Measurements from ENCODE around the gene TSPAN9. TPM values are rescaled to one million over a fixed set of nuclear protein-coding genes. Genes with fewer than 3 reads are reported as not detected.
A peak's percentile ranks its signal among the peaks of the same experiment; 100 is the strongest.

TSPAN9 gene
- polyA plus RNA-seq, 3 donors = 0.15 to 0.34 (median 0.25) TPM

GRCh38 chr12:3133405-3133783, 56.2 kb downstream of the TSPAN9 start:
- TF ChIP-seq, protein P1, sequence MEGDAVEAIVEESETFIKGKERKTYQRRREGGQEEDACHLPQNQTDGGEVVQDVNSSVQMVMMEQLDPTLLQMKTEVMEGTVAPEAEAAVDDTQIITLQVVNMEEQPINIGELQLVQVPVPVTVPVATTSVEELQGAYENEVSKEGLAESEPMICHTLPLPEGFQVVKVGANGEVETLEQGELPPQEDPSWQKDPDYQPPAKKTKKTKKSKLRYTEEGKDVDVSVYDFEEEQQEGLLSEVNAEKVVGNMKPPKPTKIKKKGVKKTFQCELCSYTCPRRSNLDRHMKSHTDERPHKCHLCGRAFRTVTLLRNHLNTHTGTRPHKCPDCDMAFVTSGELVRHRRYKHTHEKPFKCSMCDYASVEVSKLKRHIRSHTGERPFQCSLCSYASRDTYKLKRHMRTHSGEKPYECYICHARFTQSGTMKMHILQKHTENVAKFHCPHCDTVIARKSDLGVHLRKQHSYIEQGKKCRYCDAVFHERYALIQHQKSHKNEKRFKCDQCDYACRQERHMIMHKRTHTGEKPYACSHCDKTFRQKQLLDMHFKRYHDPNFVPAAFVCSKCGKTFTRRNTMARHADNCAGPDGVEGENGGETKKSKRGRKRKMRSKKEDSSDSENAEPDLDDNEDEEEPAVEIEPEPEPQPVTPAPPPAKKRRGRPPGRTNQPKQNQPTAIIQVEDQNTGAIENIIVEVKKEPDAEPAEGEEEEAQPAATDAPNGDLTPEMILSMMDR (IDR thresholded peaks at IDR 0.05) = no peak
- intact Hi-C loops (cut with micrococcal nuclease) = no loop called here
- H3K27ac ChIP-seq (ENCODE audit: low read depth in 1 of 2, low read length in 2 of 2) = no peak overlapping the region
- H3K27me3 Mint-ChIP-seq (ENCODE audit: low read depth in 3 of 3) = peaks cover 53 to 85% (median 79%) of the 10 kb centered on the region in 3 donors
- no peak overlapping the region for H3K9ac ChIP-seq (ENCODE audit: insufficient read depth, low read length, poor library complexity, severe bottlenecking)
- H3K4me1 Mint-ChIP-seq = peaks cover 18% of the 10 kb centered on the region
- H3K9me3 ChIP-seq (replicated peaks in 1 of 2; ENCODE audit: control insufficient read depth in 1 of 2, insufficient read depth in 1 of 2, low read length in 2 of 2) = peaks cover 11 to 26% of the 10 kb centered on the region in 2 donors
- H3K4me3 Mint-ChIP-seq = no peak overlapping the region
- H2AFZ ChIP-seq (ENCODE audit: insufficient read depth, low read depth, low read length, poor library complexity, severe bottlenecking) = no peak overlapping the region
- H3K27ac Mint-ChIP-seq = no peak overlapping the region
- no peaks in the 10 kb centered on the region for H4K20me1 ChIP-seq (ENCODE audit: insufficient read depth, low read length)
- peaks cover 0 to 3% of the 10 kb centered on the region in 2 donors for H3K36me3 Mint-ChIP-seq
- H3K9me3 Mint-ChIP-seq = peaks cover 2 to 11% (median 6%) of the 10 kb centered on the region in 7 donors
- peaks cover 7 to 76% of the 10 kb centered on the region in 2 donors for H3K27me3 ChIP-seq (ENCODE audit: control insufficient read depth in 2 of 2, insufficient read depth in 2 of 2, low read length in 2 of 2)
- H3K4me3 ChIP-seq (replicated peaks in 1 of 3; ENCODE audit: low read depth in 2 of 3, low read length in 3 of 3) = no peak overlapping the region
- H3K79me2 ChIP-seq (ENCODE audit: insufficient read depth, low read length) = no peaks in the 10 kb centered on the region
- peaks cover 14 to 16% of the 10 kb centered on the region in 2 donors for H3K4me1 ChIP-seq (ENCODE audit: control insufficient read depth in 1 of 2, insufficient read depth in 2 of 2, low read length in 2 of 2)
- DNase-seq = no peak
- no peaks in the 10 kb centered on the region for H3K36me3 ChIP-seq (replicated peaks in 1 of 2; ENCODE audit: control insufficient read depth in 1 of 2, insufficient read depth in 2 of 2, low read length in 2 of 2)
- H3K4me2 ChIP-seq (replicated peaks; ENCODE audit: extremely low read depth, low read length, poor library complexity, severe bottlenecking) = no peak overlapping the region

GRCh38 chr12:3134126-3134525, 56.9 kb downstream of the TSPAN9 start:
- Histone ChIP-seq H3K4me3 (replicated peaks in 1 of 3; ENCODE audit: low read depth in 2 of 3, low read length in 3 of 3) (no peak overlapping the region), H3K36me3 (replicated peaks in 1 of 2; ENCODE audit: control insufficient read depth in 1 of 2, insufficient read depth in 2 of 2, low read length in 2 of 2) (no peaks in the 10 kb centered on the region), H3K27ac (ENCODE audit: low read depth in 1 of 2, low read length in 2 of 2) (no peak overlapping the region), H3K79me2 (ENCODE audit: insufficient read depth, low read length) (no peaks in the 10 kb centered on the region), H3K9ac (ENCODE audit: insufficient read depth, low read length, poor library complexity, severe bottlenecking) (no peak overlapping the region), H3K27me3 (ENCODE audit: control insufficient read depth in 2 of 2, insufficient read depth in 2 of 2, low read length in 2 of 2) (peaks cover 7 to 68% of the 10 kb centered on the region in 2 donors), H4K20me1 (ENCODE audit: insufficient read depth, low read length) (no peaks in the 10 kb centered on the region), H3K4me2 (replicated peaks; ENCODE audit: extremely low read depth, low read length, poor library complexity, severe bottlenecking) (no peak overlapping the region), H2AFZ (ENCODE audit: insufficient read depth, low read depth, low read length, poor library complexity, severe bottlenecking) (no peak overlapping the region), H3K9me3 (replicated peaks in 1 of 2; ENCODE audit: control insufficient read depth in 1 of 2, insufficient read depth in 1 of 2, low read length in 2 of 2) (peaks cover 9 to 20% of the 10 kb centered on the region in 2 donors), H3K4me1 (ENCODE audit: control insufficient read depth in 1 of 2, insufficient read depth in 2 of 2, low read length in 2 of 2) (peaks cover 13 to 14% of the 10 kb centered on the region in 2 donors)
- Mint-ChIP-seq H3K27ac (no peak overlapping the region), H3K4me1 (peaks cover 16% of the 10 kb centered on the region), H3K27me3 (ENCODE audit: low read depth in 3 of 3) (peaks cover 46 to 84% (median 81%) of the 10 kb centered on the region in 3 donors), H3K36me3 (peaks cover 0 to under 1% of the 10 kb centered on the region in 2 donors), H3K4me3 (peak overlapping the region in 1 of 2 donors; percentile 26), H3K9me3 (peaks cover 0 to 6% (median 2%) of the 10 kb centered on the region in 7 donors)
- 45% methylated on average over 2 of the region's 6 CpGs for WGBS (ENCODE audit: insufficient coverage)
- TF ChIP-seq, protein P1 (IDR thresholded peaks at IDR 0.05) = no peak
- no peak for DNase-seq
- intact Hi-C loops (cut with micrococcal nuclease) = loop anchor here in 1 of 2 donors (2.0 kb wide), 1 partner anchor 139 kb away; no protein-coding TSS in a partner anchor
